BLaER1 (cell line): ENCODE results near the gene TSEN15.

Source experiments
- H3K27ac ChIP-seq: shearing (Covaris generic); formaldehyde crosslinking; 2 replicates; pipeline ENCODE4 v1.8.1; 2022
- H3K27me3 ChIP-seq: shearing (Covaris generic); formaldehyde crosslinking; 2 replicates; pipeline ENCODE4 v1.8.1; 2022
- H3K36me3 ChIP-seq: shearing (Covaris generic); formaldehyde crosslinking; 2 replicates; pipeline ENCODE4 v1.8.1; 2022
- H3K4me1 ChIP-seq: shearing (Covaris generic); formaldehyde crosslinking; 2 replicates; pipeline ENCODE4 v1.8.1; 2022
- H3K4me2 ChIP-seq: shearing (Covaris generic); formaldehyde crosslinking; 2 replicates; pipeline ENCODE4 v1.8.1; 2022
- H3K4me3 ChIP-seq: shearing (Covaris generic); formaldehyde crosslinking; 2 replicates; pipeline ENCODE4 v1.8.1; 2022
- H3K9ac ChIP-seq: shearing (Covaris generic); formaldehyde crosslinking; 2 replicates; pipeline ENCODE4 v1.8.1; 2022
- H3K9me3 ChIP-seq: shearing (Covaris generic); formaldehyde crosslinking; 2 replicates; pipeline ENCODE4 v1.8.1; 2022
- H4K20me1 ChIP-seq: shearing (Covaris generic); formaldehyde crosslinking; 2 replicates; pipeline ENCODE4 v1.8.1; 2022
- Cebpa-rat ChIP-seq: shearing (Covaris generic); IDR thresholded peaks from 2 replicates; pipeline ENCODE4 v1.8.1; 2022

The TSEN15 gene

DNA sequence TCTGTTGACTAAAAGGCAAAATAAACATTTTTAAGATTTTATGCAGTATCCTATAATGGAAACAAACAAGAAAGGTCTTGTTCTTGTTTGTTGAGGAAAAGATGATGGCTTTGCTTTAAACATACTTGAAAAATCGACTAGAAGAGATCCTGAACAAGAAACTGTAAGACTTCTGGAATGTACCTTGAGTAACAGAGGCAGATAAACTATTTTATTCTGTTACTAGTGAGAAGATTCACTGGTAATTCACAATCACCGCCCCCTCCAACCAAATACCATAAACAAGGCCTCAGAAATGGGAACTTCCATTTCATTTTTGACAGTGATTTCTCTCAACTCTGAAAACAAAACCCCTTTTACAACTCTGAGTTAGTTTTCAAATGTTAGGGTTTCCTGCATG, 18.1 kb downstream of the TSEN15 start:
- no peaks in the 10 kb centered on the region for H3K27me3 ChIP-seq
- no peaks in the 10 kb centered on the region for H3K4me1 ChIP-seq
- H3K9me3 ChIP-seq = no peaks in the 10 kb centered on the region
- no peak for TF ChIP-seq Cebpa-rat
- H4K20me1 ChIP-seq = no peaks in the 10 kb centered on the region
- no peak overlapping the region for H3K4me3 ChIP-seq
- no peak overlapping the region for H3K27ac ChIP-seq
- no peak overlapping the region for H3K4me2 ChIP-seq
- H3K36me3 ChIP-seq = peaks cover 17% of the 10 kb centered on the region
- no peak overlapping the region for H3K9ac ChIP-seq

- no peak for TF ChIP-seq Cebpa-rat
- H3K9me3 ChIP-seq = peaks cover 11% of the 10 kb centered on the region
- H3K36me3 ChIP-seq = peaks cover 15% of the 10 kb centered on the region; the same call in 1 of the 2 replicates
- H4K20me1 ChIP-seq = no peaks in the 10 kb centered on the region
- no peak overlapping the region for H3K27ac ChIP-seq
- H3K9ac ChIP-seq = no peak overlapping the region
- H3K4me3 ChIP-seq = no peak overlapping the region
- H3K4me1 ChIP-seq = no peaks in the 10 kb centered on the region
- no peaks in the 10 kb centered on the region for H3K27me3 ChIP-seq
- H3K4me2 ChIP-seq = no peak overlapping the region
Observed at GRCh38 chr1:184072376-184072775, 20.8 kb downstream of the TSEN15 start.

DNA sequence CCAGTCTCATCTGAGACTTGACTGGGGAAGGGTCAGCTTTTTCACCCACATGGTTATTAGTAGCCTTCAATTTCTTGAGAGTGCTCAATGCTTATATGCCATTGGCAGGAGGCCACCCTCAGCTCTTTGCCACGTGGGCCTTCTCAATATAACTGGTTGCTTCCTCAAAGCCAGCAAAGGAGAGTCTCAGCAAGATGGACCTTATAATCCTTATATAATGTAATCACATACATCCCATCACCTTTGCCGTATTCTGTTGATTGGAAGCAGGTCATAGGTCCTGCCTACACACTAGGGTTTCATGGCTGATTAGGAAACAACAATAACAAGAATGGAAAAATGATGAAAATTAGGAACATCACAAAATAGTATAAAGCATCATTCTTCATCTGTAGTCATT, 22.9 kb downstream of the TSEN15 start:
- Histone ChIP-seq H4K20me1 (no peaks in the 10 kb centered on the region), H3K9ac (no peak overlapping the region), H3K27ac (no peak overlapping the region), H3K9me3 (peaks cover 11% of the 10 kb centered on the region), H3K4me3 (no peak overlapping the region), H3K4me2 (no peak overlapping the region), H3K36me3 (peaks cover 15% of the 10 kb centered on the region; the same call in 1 of the 2 replicates), H3K4me1 (no peaks in the 10 kb centered on the region), H3K27me3 (no peaks in the 10 kb centered on the region)
- no peak for TF ChIP-seq Cebpa-rat

DNA sequence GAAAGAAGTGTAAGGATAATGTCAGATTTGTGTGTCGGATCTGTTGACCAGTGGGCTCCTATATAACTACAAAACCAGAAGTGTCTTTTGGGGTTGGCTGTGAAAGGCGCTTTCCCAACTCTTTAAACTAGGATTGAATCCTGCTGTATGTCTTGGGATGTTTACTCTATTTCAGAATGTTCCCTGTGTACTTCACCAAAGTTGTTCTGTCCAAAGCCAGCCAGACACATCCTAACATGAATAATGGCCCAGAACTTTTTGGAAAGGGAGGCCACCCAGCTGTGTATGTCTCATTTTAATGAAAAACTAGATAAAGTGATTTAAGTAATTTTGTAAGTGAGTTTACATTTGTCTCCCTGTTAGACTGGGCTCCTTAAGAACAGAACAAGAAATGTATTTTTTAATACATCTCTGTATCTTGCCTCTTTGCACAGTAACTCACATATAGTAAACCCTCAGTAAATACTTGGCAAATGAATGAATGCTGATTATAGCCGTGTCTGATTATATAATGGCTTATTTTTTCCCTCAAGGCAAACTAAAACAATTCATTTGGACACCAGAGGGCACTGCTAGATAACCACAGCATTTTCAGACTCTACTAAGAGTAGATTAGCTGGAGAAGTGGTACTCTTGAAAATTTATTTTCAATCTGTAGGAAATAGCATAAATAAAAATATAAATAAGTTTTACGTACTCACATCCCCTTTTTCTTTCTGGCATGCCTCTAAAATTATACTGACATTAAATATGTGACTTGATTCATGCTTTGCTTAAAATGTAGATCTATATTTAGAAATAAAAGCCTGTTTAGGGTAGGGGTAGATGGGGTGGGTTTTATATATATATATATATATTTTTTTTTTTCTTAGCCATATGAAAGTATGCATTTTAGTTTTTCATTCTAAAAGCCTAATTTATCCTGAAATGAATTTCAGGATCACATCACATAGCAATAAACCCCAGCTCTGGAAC, 23.8 kb downstream of the TSEN15 start:
- Histone ChIP-seq H3K36me3 (peaks cover 15% of the 10 kb centered on the region; the same call in 1 of the 2 replicates), H3K9ac (no peak overlapping the region), H3K4me1 (no peaks in the 10 kb centered on the region), H4K20me1 (no peaks in the 10 kb centered on the region), H3K4me3 (no peak overlapping the region), H3K9me3 (peaks cover 11% of the 10 kb centered on the region), H3K27me3 (no peaks in the 10 kb centered on the region), H3K4me2 (no peak overlapping the region), H3K27ac (no peak overlapping the region)
- no peak for TF ChIP-seq Cebpa-rat

GRCh38 chr1:184078564-184079249, 27.2 kb downstream of the TSEN15 start:
- Histone ChIP-seq H3K4me2 (no peak overlapping the region), H3K27me3 (no peaks in the 10 kb centered on the region)
- TF ChIP-seq Cebpa-rat = no peak

GRCh38 chr1:184080309-184080708, 28.8 kb downstream of the TSEN15 start:
- Histone ChIP-seq H3K4me3 (no peak overlapping the region), H3K4me1 (no peaks in the 10 kb centered on the region), H3K9ac (no peak overlapping the region), H3K27ac (no peak overlapping the region), H3K4me2 (no peak overlapping the region), H3K27me3 (no peaks in the 10 kb centered on the region), H3K36me3 (peaks cover 8% of the 10 kb centered on the region; the same call in 1 of the 2 replicates), H3K9me3 (peaks cover 11% of the 10 kb centered on the region), H4K20me1 (no peaks in the 10 kb centered on the region)
- TF ChIP-seq Cebpa-rat = no peak

More at GRCh38 chr1:184078564-184079249, 27.2 kb downstream of the TSEN15 start:
- H3K27ac ChIP-seq = no peak overlapping the region
- H3K9me3 ChIP-seq = peaks cover 11% of the 10 kb centered on the region
- H3K9ac ChIP-seq = no peak overlapping the region
- H4K20me1 ChIP-seq = no peaks in the 10 kb centered on the region
- no peak overlapping the region for H3K4me3 ChIP-seq
- no peaks in the 10 kb centered on the region for H3K4me1 ChIP-seq
- H3K36me3 ChIP-seq = peaks cover 8% of the 10 kb centered on the region; the same call in 1 of the 2 replicates

GRCh38 chr1:184082541-184083415, 31.2 kb downstream of the TSEN15 start:
- no peak overlapping the region for H3K9ac ChIP-seq
- H3K4me2 ChIP-seq = no peak overlapping the region
- no peak for TF ChIP-seq Cebpa-rat
- no peaks in the 10 kb centered on the region for H3K4me1 ChIP-seq
- H4K20me1 ChIP-seq = no peaks in the 10 kb centered on the region
- no peak overlapping the region for H3K27ac ChIP-seq
- no peaks in the 10 kb centered on the region for H3K27me3 ChIP-seq
- no peaks in the 10 kb centered on the region for H3K36me3 ChIP-seq
- no peaks in the 10 kb centered on the region for H3K9me3 ChIP-seq
- H3K4me3 ChIP-seq = no peak overlapping the region

- Histone ChIP-seq H3K9me3 (no peaks in the 10 kb centered on the region), H3K36me3 (no peaks in the 10 kb centered on the region), H3K27me3 (no peaks in the 10 kb centered on the region), H3K4me3 (no peak overlapping the region), H3K27ac (no peak overlapping the region), H3K9ac (no peak overlapping the region), H3K4me1 (no peaks in the 10 kb centered on the region), H4K20me1 (no peaks in the 10 kb centered on the region), H3K4me2 (no peak overlapping the region)
- TF ChIP-seq Cebpa-rat = no peak
Observed at GRCh38 chr1:184085667-184086066, 34.1 kb downstream of the TSEN15 start.

- Histone ChIP-seq H4K20me1 (no peaks in the 10 kb centered on the region), H3K9me3 (no peaks in the 10 kb centered on the region), H3K4me3 (no peak overlapping the region), H3K4me2 (no peak overlapping the region), H3K27ac (no peak overlapping the region), H3K27me3 (no peaks in the 10 kb centered on the region), H3K36me3 (no peaks in the 10 kb centered on the region), H3K4me1 (no peaks in the 10 kb centered on the region), H3K9ac (no peak overlapping the region)
- no peak for TF ChIP-seq Cebpa-rat
Observed at GRCh38 chr1:184088037-184088436, 36.5 kb downstream of the TSEN15 start.
